H9 (cell line): Measurements from ENCODE around the gene TRERF1. TPM values are rescaled to one million over a fixed set of nuclear protein-coding genes. Genes with fewer than 3 reads are reported as not detected.

Experiments used
- DNase-seq: peaks from one replicate; pipeline ENCODE4 v3.0.0-alpha.2; 2017
- H2AFZ ChIP-seq: one replicate; pipeline ENCODE4 v1.6.1; 2013; ENCODE audit warnings: mild to moderate bottlenecking, low read length, control low read depth, moderate library complexity
- H2AK5ac ChIP-seq: 2 replicates; pipeline ENCODE4 v1.6.1; 2013; ENCODE audit warnings: low read length, control low read depth, mixed read lengths; ENCODE audit not compliant: insufficient read length
- H2BK120ac ChIP-seq: one replicate; pipeline ENCODE4 v1.6.1; 2013; ENCODE audit warnings: low read depth, mild to moderate bottlenecking, low read length, control low read depth, inconsistent platforms; ENCODE audit not compliant: poor library complexity, severe bottlenecking
- H2BK12ac ChIP-seq: 2 replicates; pipeline ENCODE4 v1.6.1; 2013; ENCODE audit warnings: low read length, control low read depth, mixed read lengths, low read depth; ENCODE audit not compliant: insufficient read length
- H2BK15ac ChIP-seq: 2 replicates; pipeline ENCODE4 v1.6.1; 2013; ENCODE audit warnings: low read depth, low read length, control low read depth
- H2BK20ac ChIP-seq: one replicate; pipeline ENCODE4 v1.6.1; 2013; ENCODE audit warnings: low read depth, mild to moderate bottlenecking, low read length, control low read depth, inconsistent platforms; ENCODE audit not compliant: poor library complexity, severe bottlenecking
- H2BK5ac ChIP-seq: 2 replicates; pipeline ENCODE4 v1.6.1; 2013; ENCODE audit warnings: low read length, control low read depth, mixed read lengths; ENCODE audit not compliant: insufficient read length
- H3K14ac ChIP-seq: 2 replicates; pipeline ENCODE4 v1.6.1; 2013; ENCODE audit warnings: low read length, control low read depth; ENCODE audit not compliant: insufficient read depth
- H3K18ac ChIP-seq: 2 replicates; pipeline ENCODE4 v1.6.1; 2013; ENCODE audit warnings: low read depth, mild to moderate bottlenecking, mixed read lengths, low read length, control low read depth; ENCODE audit not compliant: insufficient read length
- H3K23ac ChIP-seq: 2 replicates; pipeline ENCODE4 v1.6.1; 2013; ENCODE audit warnings: low read length, control low read depth, mixed read lengths, low read depth; ENCODE audit not compliant: insufficient read length
- H3K23me2 ChIP-seq: 2 replicates; pipeline ENCODE4 v1.6.1; 2013; ENCODE audit warnings: low read depth, mild to moderate bottlenecking, mixed read lengths, low read length, control low read depth; ENCODE audit not compliant: insufficient read length, poor library complexity, severe bottlenecking
- H3K27ac ChIP-seq: 2 replicates; pipeline ENCODE4 v1.5.1; 2013; ENCODE audit warnings: low read length, control low read depth, mixed read lengths, low read depth; ENCODE audit not compliant: insufficient read length
- H3K27me3 ChIP-seq: 2 replicates; pipeline ENCODE4 v1.6.1; 2013; ENCODE audit warnings: low read length, control low read depth, inconsistent platforms; ENCODE audit not compliant: insufficient read depth
- H3K4ac ChIP-seq: 2 replicates; pipeline ENCODE4 v1.6.1; 2013; ENCODE audit warnings: low read depth, mild to moderate bottlenecking, control low read depth, inconsistent platforms, low read length, moderate library complexity
- H3K4me1 ChIP-seq: 2 replicates; pipeline ENCODE4 v1.6.1; 2013; ENCODE audit warnings: low read length, control low read depth, inconsistent platforms; ENCODE audit not compliant: insufficient read depth
- H3K4me2 ChIP-seq: 2 replicates; pipeline ENCODE4 v1.6.1; 2013; ENCODE audit warnings: low read length, control low read depth, mixed read lengths; ENCODE audit not compliant: insufficient read length, insufficient read depth
- H3K56ac ChIP-seq: 2 replicates; pipeline ENCODE4 v1.6.1; 2013; ENCODE audit warnings: low read depth, mild to moderate bottlenecking, mixed read lengths, low read length, control low read depth; ENCODE audit not compliant: insufficient read length
- H3K79me1 ChIP-seq: 2 replicates; pipeline ENCODE4 v1.6.1; 2013; ENCODE audit warnings: low read depth, mild to moderate bottlenecking, moderate library complexity, low read length, control low read depth, inconsistent platforms; ENCODE audit not compliant: insufficient read depth, poor library complexity, severe bottlenecking
- H3K79me2 ChIP-seq: 2 replicates; pipeline ENCODE4 v1.6.1; 2013; ENCODE audit warnings: low read length, control low read depth, inconsistent platforms; ENCODE audit not compliant: insufficient read depth
- H3K9ac ChIP-seq: 2 replicates; pipeline ENCODE4 v1.6.1; 2013; ENCODE audit warnings: low read length, control low read depth, mixed read lengths; ENCODE audit not compliant: insufficient read length; ENCODE audit errors: extremely low read depth
- H3K9me3 ChIP-seq: one replicate; pipeline ENCODE4 v1.6.1; 2013; ENCODE audit warnings: low read depth, low read length, inconsistent platforms; ENCODE audit not compliant: control insufficient read depth
- H3T11ph ChIP-seq: one replicate; pipeline ENCODE4 v1.6.1; 2013; ENCODE audit warnings: mild to moderate bottlenecking, low read length, control low read depth, inconsistent platforms
- H4K20me1 ChIP-seq: one replicate; pipeline ENCODE4 v1.6.1; 2013; ENCODE audit not compliant: control insufficient read depth, insufficient read length, insufficient read depth
- H4K5ac ChIP-seq: 2 replicates; pipeline ENCODE4 v1.6.1; 2013; ENCODE audit warnings: low read depth, mild to moderate bottlenecking, mixed read lengths, low read length, control low read depth; ENCODE audit not compliant: insufficient read length
- H4K8ac ChIP-seq: replicated peaks from 2 replicates; pipeline ENCODE4 v1.6.1; 2013; ENCODE audit warnings: low read length, control low read depth, mixed read lengths, low read depth; ENCODE audit not compliant: insufficient read length
- H4K91ac ChIP-seq: 2 replicates; pipeline ENCODE4 v1.6.1; 2013; ENCODE audit warnings: low read depth, mild to moderate bottlenecking, moderate library complexity, mixed read lengths, low read length, control low read depth; ENCODE audit not compliant: insufficient read length
- H3K27ac Mint-ChIP-seq, 3 experiments: 2 replicates in 2 of 3; 3 replicates in 1 of 3; pipeline ENCODE4 v1.8.0; 2020 to 2021; ENCODE audit warnings: mixed read lengths in 3 of 3, mild to moderate bottlenecking in 1 of 3, moderate library complexity in 1 of 3
- H3K27me3 Mint-ChIP-seq: 2 replicates; pipeline ENCODE4 v1.8.0; 2021; ENCODE audit warnings: low read depth, mild to moderate bottlenecking, moderate library complexity, mixed read lengths
- H3K36me3 Mint-ChIP-seq, 3 experiments: 2 replicates in 2 of 3; 3 replicates in 1 of 3; pipeline ENCODE4 v1.8.0; 2020 to 2021; ENCODE audit warnings: low read depth in 3 of 3, mixed read lengths in 3 of 3; ENCODE audit not compliant: insufficient read depth in 1 of 3
- H3K4me1 Mint-ChIP-seq, 2 experiments: 2 replicates each; pipeline ENCODE4 v1.8.0; 2020; ENCODE audit warnings: mixed read lengths in 2 of 2
- H3K4me3 Mint-ChIP-seq, 2 experiments: 2 replicates in 1 of 2; 3 replicates in 1 of 2; pipeline ENCODE4 v1.8.0; 2020 to 2021; ENCODE audit warnings: mild to moderate bottlenecking in 2 of 2, mixed read lengths in 2 of 2, moderate library complexity in 1 of 2
- H3K9me3 Mint-ChIP-seq, 2 experiments: 2 replicates in 1 of 2; 3 replicates in 1 of 2; pipeline ENCODE4 v1.8.0; 2020; ENCODE audit warnings: mild to moderate bottlenecking in 2 of 2, mixed read lengths in 2 of 2, moderate library complexity in 1 of 2
- CTCF ChIP-seq: fragments of 200-600 bp; sonication (generic); conservative IDR thresholded peaks from 3 replicates; pipeline ENCODE4 v1.8.0; 2021; ENCODE audit warnings: antibody characterized with exemption, mild to moderate bottlenecking
- WGBS: extraction: QIAGEN DNeasy Blood & Tissue Kit; methylation state at CpG from one replicate; pipeline ENCODE4 v1.1.7; 2013; ENCODE audit warnings: missing lambda C conversion rate, low lambda C conversion rate, mixed read lengths; ENCODE audit not compliant: insufficient read length; ENCODE audit errors: extremely low coverage; 5-methylcytosine and 5-hydroxymethylcytosine counted together
- total RNA-seq: library from RNA; stranded (reverse); gene quantifications from 2 replicates; pipeline ENCODE4 v1.2.1, GENCODE V29; 2021

The TRERF1 gene
- total RNA-seq, 1 experiment from 2014 or later = 19.7 TPM

GRCh38 chr6:42423244-42423643, 28.5 kb downstream of the TRERF1 start:
- H4K8ac ChIP-seq = no peak overlapping the region
- no peak overlapping the region for H3K9ac ChIP-seq
- H2AFZ ChIP-seq = no peak overlapping the region
- no CpG with 5 or more reads among the region's 8 CpGs for WGBS
- no peak overlapping the region for H4K91ac ChIP-seq
- Mint-ChIP-seq H3K4me3 (no peak overlapping the region), H3K9me3 (no peaks in the 10 kb centered on the region), H3K27me3 (no peaks in the 10 kb centered on the region), H3K27ac (peak overlapping the region in 2 of 3 experiments; percentile 28 to 90; a peak in 1 of 7 replicates), H3K36me3 (peaks cover 1 to 14% (median 6%) of the 10 kb centered on the region in 3 experiments; a peak in 5 of 7 replicates), H3K4me1 (peaks cover 37 to 43% of the 10 kb centered on the region in 2 experiments)
- H3K9me3 ChIP-seq = no peaks in the 10 kb centered on the region
- peaks cover 14% of the 10 kb centered on the region; the same call in 1 of the 2 replicates for H3K79me2 ChIP-seq
- H2BK12ac ChIP-seq = no peak overlapping the region
- no peak overlapping the region for H3K4me2 ChIP-seq
- H3K4ac ChIP-seq = no peak overlapping the region
- H3K4me1 ChIP-seq = peaks cover 10% of the 10 kb centered on the region; the same call in 1 of the 2 replicates
- H3T11ph ChIP-seq = no peak overlapping the region
- H2BK15ac ChIP-seq = no peak overlapping the region
- H3K27me3 ChIP-seq = no peaks in the 10 kb centered on the region
- no peak for TF ChIP-seq CTCF
- no peak for DNase-seq
- no peak overlapping the region for H3K23ac ChIP-seq
- no peak overlapping the region for H2BK120ac ChIP-seq
- peaks cover 6% of the 10 kb centered on the region for H3K79me1 ChIP-seq
- H3K14ac ChIP-seq = no peak overlapping the region
- no peak overlapping the region for H4K5ac ChIP-seq
- H4K20me1 ChIP-seq = no peaks in the 10 kb centered on the region
- no peak overlapping the region for H3K56ac ChIP-seq
- no peaks in the 10 kb centered on the region for H3K23me2 ChIP-seq
- no peak overlapping the region for H3K27ac ChIP-seq
- H2BK5ac ChIP-seq = no peak overlapping the region
- H3K18ac ChIP-seq = no peak overlapping the region
- no peak overlapping the region for H2AK5ac ChIP-seq
- H2BK20ac ChIP-seq = no peak overlapping the region
